Thyroid gland (tissue), 4 donors: ENCODE data around the gene NEUROD1.

Experiments used
- POLR2A ChIP-seq, 2 donors: fragments of 450-650 bp; IDR thresholded peaks; one replicate each; pipeline ENCODE4 v1.6.1; 2017; ENCODE audit warnings: antibody characterized with exemption in 2 of 2, mild to moderate bottlenecking in 2 of 2, moderate library complexity in 1 of 2
- TF ChIP-seq, protein P1 (sequence below), 6 experiments: fragments of 200-600 bp in 3 of 6; fragments of 450-650 bp in 3 of 6; sonication (generic) in 3 of 6; IDR thresholded peaks; one replicate each; pipeline ENCODE4 v1.5.1; 2016 to 2019; ENCODE audit warnings: antibody characterized with exemption in 6 of 6, mild to moderate bottlenecking in 2 of 6, inconsistent platforms in 1 of 6, moderate library complexity in 1 of 6

DNA sequence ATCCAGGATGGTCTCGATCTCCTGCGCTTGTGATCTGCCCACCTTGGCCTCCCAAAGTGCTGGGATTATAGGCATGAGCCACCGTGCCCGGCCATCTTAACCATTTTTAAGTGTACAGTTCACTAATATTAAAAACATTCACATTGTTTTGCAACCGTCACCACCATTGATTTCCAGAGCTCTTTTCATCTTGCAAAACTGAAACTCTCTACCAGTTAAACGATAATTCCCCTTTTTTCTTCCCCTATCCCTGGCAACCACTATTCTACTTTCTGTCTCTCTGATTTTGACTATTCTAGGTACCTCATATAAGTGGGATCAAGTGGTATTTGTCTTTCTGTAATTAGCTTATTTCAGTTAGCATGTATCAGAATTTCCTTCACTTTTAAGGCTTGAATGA is 16.8 kb upstream of the NEUROD1 start:
- TF ChIP-seq POLR2A (IDR thresholded peaks at IDR 0.05): no peak
- TF ChIP-seq, protein P1, sequence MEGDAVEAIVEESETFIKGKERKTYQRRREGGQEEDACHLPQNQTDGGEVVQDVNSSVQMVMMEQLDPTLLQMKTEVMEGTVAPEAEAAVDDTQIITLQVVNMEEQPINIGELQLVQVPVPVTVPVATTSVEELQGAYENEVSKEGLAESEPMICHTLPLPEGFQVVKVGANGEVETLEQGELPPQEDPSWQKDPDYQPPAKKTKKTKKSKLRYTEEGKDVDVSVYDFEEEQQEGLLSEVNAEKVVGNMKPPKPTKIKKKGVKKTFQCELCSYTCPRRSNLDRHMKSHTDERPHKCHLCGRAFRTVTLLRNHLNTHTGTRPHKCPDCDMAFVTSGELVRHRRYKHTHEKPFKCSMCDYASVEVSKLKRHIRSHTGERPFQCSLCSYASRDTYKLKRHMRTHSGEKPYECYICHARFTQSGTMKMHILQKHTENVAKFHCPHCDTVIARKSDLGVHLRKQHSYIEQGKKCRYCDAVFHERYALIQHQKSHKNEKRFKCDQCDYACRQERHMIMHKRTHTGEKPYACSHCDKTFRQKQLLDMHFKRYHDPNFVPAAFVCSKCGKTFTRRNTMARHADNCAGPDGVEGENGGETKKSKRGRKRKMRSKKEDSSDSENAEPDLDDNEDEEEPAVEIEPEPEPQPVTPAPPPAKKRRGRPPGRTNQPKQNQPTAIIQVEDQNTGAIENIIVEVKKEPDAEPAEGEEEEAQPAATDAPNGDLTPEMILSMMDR (IDR thresholded peaks at IDR 0.05): no peak
